H9 (cell line): ENCODE measurements around the gene GPRC5D. TPM values are rescaled to one million over a fixed set of nuclear protein-coding genes. Genes with fewer than 3 reads are reported as not detected.

Experiments used
- DNase-seq: peaks from one replicate; pipeline ENCODE4 v3.0.0-alpha.2; 2017
- H2AFZ ChIP-seq: one replicate; pipeline ENCODE4 v1.6.1; 2013; ENCODE audit warnings: mild to moderate bottlenecking, low read length, control low read depth, moderate library complexity
- H2AK5ac ChIP-seq: 2 replicates; pipeline ENCODE4 v1.6.1; 2013; ENCODE audit warnings: low read length, control low read depth, mixed read lengths; ENCODE audit not compliant: insufficient read length
- H2BK120ac ChIP-seq: one replicate; pipeline ENCODE4 v1.6.1; 2013; ENCODE audit warnings: low read depth, mild to moderate bottlenecking, low read length, control low read depth, inconsistent platforms; ENCODE audit not compliant: poor library complexity, severe bottlenecking
- H2BK12ac ChIP-seq: 2 replicates; pipeline ENCODE4 v1.6.1; 2013; ENCODE audit warnings: low read length, control low read depth, mixed read lengths, low read depth; ENCODE audit not compliant: insufficient read length
- H2BK15ac ChIP-seq: 2 replicates; pipeline ENCODE4 v1.6.1; 2013; ENCODE audit warnings: low read depth, low read length, control low read depth
- H2BK20ac ChIP-seq: one replicate; pipeline ENCODE4 v1.6.1; 2013; ENCODE audit warnings: low read depth, mild to moderate bottlenecking, low read length, control low read depth, inconsistent platforms; ENCODE audit not compliant: poor library complexity, severe bottlenecking
- H2BK5ac ChIP-seq: 2 replicates; pipeline ENCODE4 v1.6.1; 2013; ENCODE audit warnings: low read length, control low read depth, mixed read lengths; ENCODE audit not compliant: insufficient read length
- H3K14ac ChIP-seq: 2 replicates; pipeline ENCODE4 v1.6.1; 2013; ENCODE audit warnings: low read length, control low read depth; ENCODE audit not compliant: insufficient read depth
- H3K18ac ChIP-seq: 2 replicates; pipeline ENCODE4 v1.6.1; 2013; ENCODE audit warnings: low read depth, mild to moderate bottlenecking, mixed read lengths, low read length, control low read depth; ENCODE audit not compliant: insufficient read length
- H3K23ac ChIP-seq: 2 replicates; pipeline ENCODE4 v1.6.1; 2013; ENCODE audit warnings: low read length, control low read depth, mixed read lengths, low read depth; ENCODE audit not compliant: insufficient read length
- H3K23me2 ChIP-seq: 2 replicates; pipeline ENCODE4 v1.6.1; 2013; ENCODE audit warnings: low read depth, mild to moderate bottlenecking, mixed read lengths, low read length, control low read depth; ENCODE audit not compliant: insufficient read length, poor library complexity, severe bottlenecking
- H3K27ac ChIP-seq: 2 replicates; pipeline ENCODE4 v1.5.1; 2013; ENCODE audit warnings: low read length, control low read depth, mixed read lengths, low read depth; ENCODE audit not compliant: insufficient read length
- H3K27me3 ChIP-seq: 2 replicates; pipeline ENCODE4 v1.6.1; 2013; ENCODE audit warnings: low read length, control low read depth, inconsistent platforms; ENCODE audit not compliant: insufficient read depth
- H3K4ac ChIP-seq: 2 replicates; pipeline ENCODE4 v1.6.1; 2013; ENCODE audit warnings: low read depth, mild to moderate bottlenecking, control low read depth, inconsistent platforms, low read length, moderate library complexity
- H3K4me1 ChIP-seq: 2 replicates; pipeline ENCODE4 v1.6.1; 2013; ENCODE audit warnings: low read length, control low read depth, inconsistent platforms; ENCODE audit not compliant: insufficient read depth
- H3K4me2 ChIP-seq: 2 replicates; pipeline ENCODE4 v1.6.1; 2013; ENCODE audit warnings: low read length, control low read depth, mixed read lengths; ENCODE audit not compliant: insufficient read length, insufficient read depth
- H3K56ac ChIP-seq: 2 replicates; pipeline ENCODE4 v1.6.1; 2013; ENCODE audit warnings: low read depth, mild to moderate bottlenecking, mixed read lengths, low read length, control low read depth; ENCODE audit not compliant: insufficient read length
- H3K79me1 ChIP-seq: 2 replicates; pipeline ENCODE4 v1.6.1; 2013; ENCODE audit warnings: low read depth, mild to moderate bottlenecking, moderate library complexity, low read length, control low read depth, inconsistent platforms; ENCODE audit not compliant: insufficient read depth, poor library complexity, severe bottlenecking
- H3K79me2 ChIP-seq: 2 replicates; pipeline ENCODE4 v1.6.1; 2013; ENCODE audit warnings: low read length, control low read depth, inconsistent platforms; ENCODE audit not compliant: insufficient read depth
- H3K9ac ChIP-seq: 2 replicates; pipeline ENCODE4 v1.6.1; 2013; ENCODE audit warnings: low read length, control low read depth, mixed read lengths; ENCODE audit not compliant: insufficient read length; ENCODE audit errors: extremely low read depth
- H3K9me3 ChIP-seq: one replicate; pipeline ENCODE4 v1.6.1; 2013; ENCODE audit warnings: low read depth, low read length, inconsistent platforms; ENCODE audit not compliant: control insufficient read depth
- H3T11ph ChIP-seq: one replicate; pipeline ENCODE4 v1.6.1; 2013; ENCODE audit warnings: mild to moderate bottlenecking, low read length, control low read depth, inconsistent platforms
- H4K20me1 ChIP-seq: one replicate; pipeline ENCODE4 v1.6.1; 2013; ENCODE audit not compliant: control insufficient read depth, insufficient read length, insufficient read depth
- H4K5ac ChIP-seq: 2 replicates; pipeline ENCODE4 v1.6.1; 2013; ENCODE audit warnings: low read depth, mild to moderate bottlenecking, mixed read lengths, low read length, control low read depth; ENCODE audit not compliant: insufficient read length
- H4K8ac ChIP-seq: replicated peaks from 2 replicates; pipeline ENCODE4 v1.6.1; 2013; ENCODE audit warnings: low read length, control low read depth, mixed read lengths, low read depth; ENCODE audit not compliant: insufficient read length
- H4K91ac ChIP-seq: 2 replicates; pipeline ENCODE4 v1.6.1; 2013; ENCODE audit warnings: low read depth, mild to moderate bottlenecking, moderate library complexity, mixed read lengths, low read length, control low read depth; ENCODE audit not compliant: insufficient read length
- H3K27ac Mint-ChIP-seq, 3 experiments: 2 replicates in 2 of 3; 3 replicates in 1 of 3; pipeline ENCODE4 v1.8.0; 2020 to 2021; ENCODE audit warnings: mixed read lengths in 3 of 3, mild to moderate bottlenecking in 1 of 3, moderate library complexity in 1 of 3
- H3K27me3 Mint-ChIP-seq: 2 replicates; pipeline ENCODE4 v1.8.0; 2021; ENCODE audit warnings: low read depth, mild to moderate bottlenecking, moderate library complexity, mixed read lengths
- H3K36me3 Mint-ChIP-seq, 3 experiments: 2 replicates in 2 of 3; 3 replicates in 1 of 3; pipeline ENCODE4 v1.8.0; 2020 to 2021; ENCODE audit warnings: low read depth in 3 of 3, mixed read lengths in 3 of 3; ENCODE audit not compliant: insufficient read depth in 1 of 3
- H3K4me1 Mint-ChIP-seq, 2 experiments: 2 replicates each; pipeline ENCODE4 v1.8.0; 2020; ENCODE audit warnings: mixed read lengths in 2 of 2
- H3K4me3 Mint-ChIP-seq, 2 experiments: 2 replicates in 1 of 2; 3 replicates in 1 of 2; pipeline ENCODE4 v1.8.0; 2020 to 2021; ENCODE audit warnings: mild to moderate bottlenecking in 2 of 2, mixed read lengths in 2 of 2, moderate library complexity in 1 of 2
- H3K9me3 Mint-ChIP-seq, 2 experiments: 2 replicates in 1 of 2; 3 replicates in 1 of 2; pipeline ENCODE4 v1.8.0; 2020; ENCODE audit warnings: mild to moderate bottlenecking in 2 of 2, mixed read lengths in 2 of 2, moderate library complexity in 1 of 2
- CTCF ChIP-seq: fragments of 200-600 bp; sonication (generic); conservative IDR thresholded peaks from 3 replicates; pipeline ENCODE4 v1.8.0; 2021; ENCODE audit warnings: antibody characterized with exemption, mild to moderate bottlenecking
- WGBS: extraction: QIAGEN DNeasy Blood & Tissue Kit; methylation state at CpG from one replicate; pipeline ENCODE4 v1.1.7; 2013; ENCODE audit warnings: missing lambda C conversion rate, low lambda C conversion rate, mixed read lengths; ENCODE audit not compliant: insufficient read length; ENCODE audit errors: extremely low coverage; 5-methylcytosine and 5-hydroxymethylcytosine counted together
- total RNA-seq: library from RNA; stranded (reverse); gene quantifications from 2 replicates; pipeline ENCODE4 v1.2.1, GENCODE V29; 2021

The GPRC5D gene
- total RNA-seq, 1 experiment from 2014 or later = not detected

DNA sequence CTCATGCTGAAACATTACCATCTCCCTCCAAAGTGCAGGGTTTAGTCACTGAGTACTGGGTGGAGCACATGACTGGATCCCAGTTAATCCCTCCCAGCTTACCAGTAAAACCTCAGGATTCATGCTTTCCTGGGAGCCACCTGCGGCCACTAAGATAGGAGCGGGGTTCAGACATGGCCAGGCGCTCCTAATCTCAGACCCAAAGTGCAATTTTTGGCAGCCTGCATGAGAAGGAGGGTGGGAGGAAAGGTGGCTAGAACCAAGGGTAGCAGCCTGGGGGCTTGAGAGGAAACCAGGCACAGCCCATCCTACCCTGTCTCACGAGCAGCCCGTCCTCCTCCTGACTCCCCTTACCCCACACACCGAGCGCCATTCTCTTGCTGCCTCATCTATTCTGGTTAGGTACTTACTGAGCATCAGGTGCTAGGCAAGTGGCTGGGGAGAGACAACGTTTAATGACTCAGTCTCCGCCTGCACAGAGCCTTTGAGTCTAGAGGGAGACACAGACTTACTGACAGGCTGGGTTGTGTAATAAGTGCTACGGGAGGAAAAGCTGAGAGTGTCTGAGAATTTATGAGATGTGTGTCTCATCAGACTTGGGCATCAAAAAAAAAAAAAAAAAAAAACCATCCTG, 50.7 kb downstream of the GPRC5D start:
- peak overlapping the region in 1 of 3 experiments; percentile 20; a peak in 1 of 7 replicates for H3K27ac Mint-ChIP-seq
- Histone ChIP-seq H3K18ac (no peak overlapping the region), H3K79me2 (no peaks in the 10 kb centered on the region), H4K91ac (no peak overlapping the region), H3K23ac (no peak overlapping the region), H3K4ac (no peak overlapping the region), H2AFZ (no peak overlapping the region), H3K9ac (no peak overlapping the region), H3K4me2 (no peak overlapping the region), H3K23me2 (no peaks in the 10 kb centered on the region), H2BK12ac (no peak overlapping the region), H2BK120ac (no peak overlapping the region), H2BK5ac (no peak overlapping the region), H4K8ac (no peak overlapping the region), H3K4me1 (no peaks in the 10 kb centered on the region), H3K79me1 (no peaks in the 10 kb centered on the region), H2BK15ac (no peak overlapping the region), H2BK20ac (no peak overlapping the region), H3K14ac (no peak overlapping the region), H3T11ph (no peak overlapping the region), H4K20me1 (no peaks in the 10 kb centered on the region), H2AK5ac (no peak overlapping the region), H3K9me3 (no peaks in the 10 kb centered on the region), H3K27ac (no peak overlapping the region), H3K27me3 (no peaks in the 10 kb centered on the region; the same call in 1 of the 2 replicates), H3K56ac (no peak overlapping the region), H4K5ac (no peak overlapping the region)
- WGBS = no CpG with 5 or more reads among the region's 10 CpGs
- DNase-seq = no peak
- no peaks in the 10 kb centered on the region for H3K36me3 Mint-ChIP-seq
- H3K27me3 Mint-ChIP-seq = no peaks in the 10 kb centered on the region; the same call in none of the 2 replicates
- no peak for TF ChIP-seq CTCF
- H3K9me3 Mint-ChIP-seq = no peaks in the 10 kb centered on the region
- 0 out of 4 replicates have a peak, but pooled peaks cover 0 to 2% of the 10 kb centered on the region in 2 experiments for H3K4me1 Mint-ChIP-seq
- H3K4me3 Mint-ChIP-seq = no peak overlapping the region
